ENCODE measurements around the gene DOK7. TPM values are rescaled to one million over a fixed set of nuclear protein-coding genes. Genes with fewer than 3 reads are reported as not detected.
A peak's percentile ranks its signal among the peaks of the same experiment; 100 is the strongest.

The DOK7 gene
- total and polyA plus RNA-seq, 2 experiments from 2014 or later = 0.23 to 1.8 TPM

- Histone ChIP-seq H2AFZ (no peak overlapping the region), H3K9me3 (ENCODE audit: low read depth) (no peaks in the 10 kb centered on the region), H3K4me3 (no peak overlapping the region), H4K20me1 (ENCODE audit: insufficient read depth, poor library complexity, severe bottlenecking) (peaks cover 55% of the 10 kb centered on the region), H3K4me2 (no peak overlapping the region), H3K27ac (no peak overlapping the region), H3K79me2 (peaks cover 62% of the 10 kb centered on the region), H3K9me2 (replicated peaks; ENCODE audit: insufficient read depth) (no peaks in the 10 kb centered on the region), H3K27me3 (no peaks in the 10 kb centered on the region), H3K4me1 (ENCODE audit: insufficient read depth) (peaks cover 13% of the 10 kb centered on the region), H3K36me3 (replicated peaks; ENCODE audit: insufficient read depth, low read depth) (no peaks in the 10 kb centered on the region)
- WGBS (ENCODE audit: low lambda C conversion rate, missing lambda C conversion rate) = 93% methylated on average over 27 of the region's 27 CpGs
- TF ChIP-seq CTCF (IDR thresholded peaks at IDR 0.05; ENCODE audit: poor library complexity) (no peak), EZH2phosphoT487 (IDR thresholded peaks at IDR 0.05; ENCODE audit: low read depth, severe bottlenecking, unreplicated experiment) (no peak), EZH2 (IDR thresholded peaks at IDR 0.05; ENCODE audit: borderline replicate concordance) (no peak)
- DNase-seq (ENCODE audit: low spot score) = peak; percentile 3
Observed at GRCh38 chr4:3527914-3528876, 65.1 kb downstream of the DOK7 start.

GRCh38 chr4:3529363-3529762 lies 66.3 kb downstream of the DOK7 start:
- Histone ChIP-seq H3K9me2 (replicated peaks; ENCODE audit: insufficient read depth) (no peaks in the 10 kb centered on the region), H3K36me3 (replicated peaks; ENCODE audit: insufficient read depth, low read depth) (no peaks in the 10 kb centered on the region), H3K79me2 (peaks cover 62% of the 10 kb centered on the region), H3K9me3 (ENCODE audit: low read depth) (no peaks in the 10 kb centered on the region), H4K20me1 (ENCODE audit: insufficient read depth, poor library complexity, severe bottlenecking) (peaks cover 52% of the 10 kb centered on the region), H3K4me3 (no peak overlapping the region), H3K27me3 (no peaks in the 10 kb centered on the region), H3K4me2 (no peak overlapping the region), H2AFZ (no peak overlapping the region), H3K4me1 (ENCODE audit: insufficient read depth) (peaks cover 13% of the 10 kb centered on the region), H3K27ac (no peak overlapping the region)
- peak; percentile 6 for DNase-seq (ENCODE audit: low spot score)
- 92% methylated on average over 12 of the region's 12 CpGs for WGBS (ENCODE audit: low lambda C conversion rate, missing lambda C conversion rate)
- no peak for TF ChIP-seq CTCF (IDR thresholded peaks at IDR 0.05; ENCODE audit: poor library complexity)
- no peak for TF ChIP-seq EZH2 (IDR thresholded peaks at IDR 0.05; ENCODE audit: borderline replicate concordance)
- no peak for TF ChIP-seq EZH2phosphoT487 (IDR thresholded peaks at IDR 0.05; ENCODE audit: low read depth, severe bottlenecking, unreplicated experiment)

GRCh38 chr4:3530051-3530450 lies 66.9 kb downstream of the DOK7 start:
- Histone ChIP-seq H3K4me2 (peak overlapping the region; percentile 99), H4K20me1 (ENCODE audit: insufficient read depth, poor library complexity, severe bottlenecking) (peaks cover 48% of the 10 kb centered on the region), H3K27me3 (no peaks in the 10 kb centered on the region), H3K9me2 (replicated peaks; ENCODE audit: insufficient read depth) (no peaks in the 10 kb centered on the region), H3K36me3 (replicated peaks; ENCODE audit: insufficient read depth, low read depth) (no peaks in the 10 kb centered on the region), H2AFZ (no peak overlapping the region), H3K9me3 (ENCODE audit: low read depth) (no peaks in the 10 kb centered on the region), H3K27ac (no peak overlapping the region), H3K4me3 (no peak overlapping the region), H3K4me1 (ENCODE audit: insufficient read depth) (peaks cover 13% of the 10 kb centered on the region), H3K79me2 (peaks cover 62% of the 10 kb centered on the region)
- DNase-seq (ENCODE audit: low spot score) = peak; percentile 3
- TF ChIP-seq CTCF (IDR thresholded peaks at IDR 0.05; ENCODE audit: poor library complexity) = no peak
- TF ChIP-seq EZH2 (IDR thresholded peaks at IDR 0.05; ENCODE audit: borderline replicate concordance) = no peak
- no peak for TF ChIP-seq EZH2phosphoT487 (IDR thresholded peaks at IDR 0.05; ENCODE audit: low read depth, severe bottlenecking, unreplicated experiment)
- whole genome bisulfite sequencing (ENCODE audit: low lambda C conversion rate, missing lambda C conversion rate) = 93% methylated on average over 16 of the region's 16 CpGs

Data from hepatocyte (in vitro differentiated cells).